Measurements from ENCODE around the gene PTPRD.

PTPRD gene

DNA sequence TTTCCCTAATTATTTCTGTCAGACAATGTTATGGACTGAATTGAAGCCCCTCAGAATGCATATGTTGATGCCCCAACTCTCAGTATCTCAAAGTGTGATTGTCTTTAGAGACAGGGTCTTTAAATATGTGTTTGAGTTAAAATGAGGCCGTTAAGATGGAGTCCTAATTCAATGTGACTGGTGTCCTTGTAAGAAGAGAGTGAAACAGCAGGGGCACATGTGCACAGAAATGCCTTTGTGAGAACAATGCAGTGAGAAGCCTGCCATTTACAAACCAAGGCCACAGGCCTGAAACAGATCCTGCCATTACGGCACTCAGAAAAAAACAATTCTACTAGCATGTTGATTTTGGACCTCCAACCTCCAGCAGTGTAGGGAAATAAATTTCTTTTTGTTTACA, 2330.3 kb downstream of the PTPRD start:
- TF ChIP-seq ZNF621 (tag by site-specific recombination; IDR thresholded peaks at IDR 0.05) (no peak), ZNF623 (tag by site-specific recombination; IDR thresholded peaks at IDR 0.05) (no peak)
- Histone ChIP-seq H3K36me3 (ENCODE audit: control insufficient read depth in 2 of 2, insufficient read depth in 1 of 2, low read length in 2 of 2) (no peaks in the 10 kb centered on the region), H3K4me3 (ENCODE audit: low read depth, low read length) (no peak overlapping the region), H3K4me1 (ENCODE audit: control insufficient read depth, insufficient read depth, low read length) (no peaks in the 10 kb centered on the region), H3K27ac (ENCODE audit: extremely low read depth, low read depth, low read length) (no peak overlapping the region), H3K9me3 (ENCODE audit: control insufficient read depth, insufficient read depth, low read depth, low read length) (no peaks in the 10 kb centered on the region)
- POLR2A ChIA-PET: no interaction called here
- CTCF ChIA-PET: no interaction called here

DNA sequence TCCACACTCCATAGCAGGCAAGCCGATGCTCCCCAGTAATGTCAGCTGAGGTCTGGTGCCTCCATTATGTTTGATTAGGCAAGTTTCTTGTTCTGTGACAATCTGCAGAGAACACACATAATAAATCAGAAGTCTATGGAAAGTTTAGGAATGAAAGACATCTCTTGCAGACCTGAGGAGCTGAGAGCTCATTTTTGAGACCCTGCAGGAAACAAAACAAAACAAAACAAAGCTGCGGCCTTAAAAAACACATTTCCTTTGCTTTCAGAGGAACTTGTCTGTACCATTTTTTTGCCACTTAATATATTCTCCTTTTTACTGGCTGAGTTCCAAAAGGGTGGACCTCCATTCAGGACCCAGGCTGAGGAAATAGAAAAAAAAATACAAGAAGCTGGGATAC, 2332.0 kb downstream of the PTPRD start:
- no peak overlapping the region for H3K27ac ChIP-seq (ENCODE audit: extremely low read depth, low read depth, low read length)
- ChIA-PET POLR2A (no interaction called here), CTCF (no interaction called here)
- no peaks in the 10 kb centered on the region for H3K4me1 ChIP-seq (ENCODE audit: control insufficient read depth, insufficient read depth, low read length)
- H3K36me3 ChIP-seq (ENCODE audit: control insufficient read depth in 2 of 2, insufficient read depth in 1 of 2, low read length in 2 of 2): no peaks in the 10 kb centered on the region
- no peak for TF ChIP-seq KLF10 (tag by site-specific recombination; IDR thresholded peaks at IDR 0.05)
- no peak for TF ChIP-seq ZNF610 (tag by site-specific recombination; IDR thresholded peaks at IDR 0.05; ENCODE audit: borderline replicate concordance)
- TF ChIP-seq ZNF292 (tag by site-specific recombination; IDR thresholded peaks at IDR 0.05; ENCODE audit: borderline replicate concordance, low read depth): no peak
- no peak overlapping the region for H3K4me3 ChIP-seq (ENCODE audit: low read depth, low read length)
- H3K9me3 ChIP-seq (ENCODE audit: control insufficient read depth, insufficient read depth, low read depth, low read length): no peaks in the 10 kb centered on the region

DNA sequence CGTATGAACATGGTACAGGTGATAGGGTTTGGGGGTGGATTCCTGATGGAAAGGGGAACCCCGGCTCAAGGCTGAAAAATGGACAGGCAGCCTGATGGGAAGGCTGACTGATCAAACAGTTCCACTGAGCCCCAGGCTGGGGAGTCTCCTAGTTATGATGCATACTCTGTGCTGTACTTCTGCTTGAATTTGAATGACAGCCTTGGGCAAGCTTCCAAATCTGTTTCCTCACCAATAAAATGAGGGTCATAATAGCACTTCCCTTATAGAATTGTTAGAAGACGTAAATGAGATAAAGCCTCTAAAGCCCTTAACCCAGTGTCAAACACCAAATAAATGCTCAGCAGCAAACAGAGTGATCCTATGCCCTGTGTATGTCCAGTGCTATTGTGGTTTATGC, 2334.8 kb downstream of the PTPRD start:
- TF ChIP-seq ZNF677 (tag by site-specific recombination; IDR thresholded peaks at IDR 0.05) (no peak), ZNF211 (tag by site-specific recombination; IDR thresholded peaks at IDR 0.05; ENCODE audit: low read depth) (no peak), ZNF16 (tag by site-specific recombination; IDR thresholded peaks at IDR 0.05; ENCODE audit: low read depth) (no peak), ZNF239 (tag by site-specific recombination; IDR thresholded peaks at IDR 0.05) (no peak), GLIS1 (tag by site-specific recombination; IDR thresholded peaks at IDR 0.05) (no peak), MZF1 (tag by site-specific recombination; IDR thresholded peaks at IDR 0.05; ENCODE audit: borderline replicate concordance) (no peak), TCF7L2 (IDR thresholded peaks at IDR 0.05; ENCODE audit: borderline replicate concordance, low read depth, low read length) (no peak)
- TF ChIP-seq, protein P1, sequence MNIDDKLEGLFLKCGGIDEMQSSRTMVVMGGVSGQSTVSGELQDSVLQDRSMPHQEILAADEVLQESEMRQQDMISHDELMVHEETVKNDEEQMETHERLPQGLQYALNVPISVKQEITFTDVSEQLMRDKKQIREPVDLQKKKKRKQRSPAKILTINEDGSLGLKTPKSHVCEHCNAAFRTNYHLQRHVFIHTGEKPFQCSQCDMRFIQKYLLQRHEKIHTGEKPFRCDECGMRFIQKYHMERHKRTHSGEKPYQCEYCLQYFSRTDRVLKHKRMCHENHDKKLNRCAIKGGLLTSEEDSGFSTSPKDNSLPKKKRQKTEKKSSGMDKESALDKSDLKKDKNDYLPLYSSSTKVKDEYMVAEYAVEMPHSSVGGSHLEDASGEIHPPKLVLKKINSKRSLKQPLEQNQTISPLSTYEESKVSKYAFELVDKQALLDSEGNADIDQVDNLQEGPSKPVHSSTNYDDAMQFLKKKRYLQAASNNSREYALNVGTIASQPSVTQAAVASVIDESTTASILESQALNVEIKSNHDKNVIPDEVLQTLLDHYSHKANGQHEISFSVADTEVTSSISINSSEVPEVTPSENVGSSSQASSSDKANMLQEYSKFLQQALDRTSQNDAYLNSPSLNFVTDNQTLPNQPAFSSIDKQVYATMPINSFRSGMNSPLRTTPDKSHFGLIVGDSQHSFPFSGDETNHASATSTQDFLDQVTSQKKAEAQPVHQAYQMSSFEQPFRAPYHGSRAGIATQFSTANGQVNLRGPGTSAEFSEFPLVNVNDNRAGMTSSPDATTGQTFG (tag by site-specific recombination; IDR thresholded peaks at IDR 0.05; ENCODE audit: borderline replicate concordance): no peak
- TF ChIP-seq, protein P2, sequence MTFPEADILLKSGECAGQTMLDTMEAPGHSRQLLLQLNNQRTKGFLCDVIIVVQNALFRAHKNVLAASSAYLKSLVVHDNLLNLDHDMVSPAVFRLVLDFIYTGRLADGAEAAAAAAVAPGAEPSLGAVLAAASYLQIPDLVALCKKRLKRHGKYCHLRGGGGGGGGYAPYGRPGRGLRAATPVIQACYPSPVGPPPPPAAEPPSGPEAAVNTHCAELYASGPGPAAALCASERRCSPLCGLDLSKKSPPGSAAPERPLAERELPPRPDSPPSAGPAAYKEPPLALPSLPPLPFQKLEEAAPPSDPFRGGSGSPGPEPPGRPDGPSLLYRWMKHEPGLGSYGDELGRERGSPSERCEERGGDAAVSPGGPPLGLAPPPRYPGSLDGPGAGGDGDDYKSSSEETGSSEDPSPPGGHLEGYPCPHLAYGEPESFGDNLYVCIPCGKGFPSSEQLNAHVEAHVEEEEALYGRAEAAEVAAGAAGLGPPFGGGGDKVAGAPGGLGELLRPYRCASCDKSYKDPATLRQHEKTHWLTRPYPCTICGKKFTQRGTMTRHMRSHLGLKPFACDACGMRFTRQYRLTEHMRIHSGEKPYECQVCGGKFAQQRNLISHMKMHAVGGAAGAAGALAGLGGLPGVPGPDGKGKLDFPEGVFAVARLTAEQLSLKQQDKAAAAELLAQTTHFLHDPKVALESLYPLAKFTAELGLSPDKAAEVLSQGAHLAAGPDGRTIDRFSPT (tag by site-specific recombination; IDR thresholded peaks at IDR 0.05): no peak
- no peaks in the 10 kb centered on the region for H3K9me3 ChIP-seq (ENCODE audit: control insufficient read depth, insufficient read depth, low read depth, low read length)
- no peaks in the 10 kb centered on the region for H3K36me3 ChIP-seq (ENCODE audit: control insufficient read depth in 2 of 2, insufficient read depth in 1 of 2, low read length in 2 of 2)
- no peak overlapping the region for H3K4me3 ChIP-seq (ENCODE audit: low read depth, low read length)
- POLR2A ChIA-PET: no interaction called here
- H3K4me1 ChIP-seq (ENCODE audit: control insufficient read depth, insufficient read depth, low read length): no peaks in the 10 kb centered on the region
- CTCF ChIA-PET: no interaction called here
- H3K27ac ChIP-seq (ENCODE audit: extremely low read depth, low read depth, low read length): no peak overlapping the region

DNA sequence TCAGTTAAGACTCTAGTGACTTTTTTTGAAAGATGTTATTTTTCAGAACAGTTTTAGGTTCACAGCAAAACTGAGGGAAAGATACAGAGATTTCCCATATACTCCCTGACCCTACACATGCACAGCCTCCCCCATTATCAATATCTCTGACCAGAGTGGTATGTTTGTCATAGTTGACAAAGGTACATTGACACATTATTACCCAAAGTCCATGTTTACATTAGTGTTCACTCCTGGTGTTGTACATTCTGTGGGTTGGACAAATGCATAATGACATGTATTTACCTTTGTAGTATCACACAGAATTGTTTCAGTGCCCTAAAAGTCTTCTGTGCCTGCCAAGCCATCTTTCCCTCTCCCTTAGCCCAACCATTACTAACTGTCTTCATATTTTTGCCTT, 2342.6 kb downstream of the PTPRD start:
- POLR2A ChIA-PET: no interaction called here
- H3K4me1 ChIP-seq (ENCODE audit: control insufficient read depth, insufficient read depth, low read length): no peaks in the 10 kb centered on the region
- CTCF ChIA-PET: no interaction called here
- H3K9me3 ChIP-seq (ENCODE audit: control insufficient read depth, insufficient read depth, low read depth, low read length): no peaks in the 10 kb centered on the region
- H3K36me3 ChIP-seq (ENCODE audit: control insufficient read depth in 2 of 2, insufficient read depth in 1 of 2, low read length in 2 of 2): no peaks in the 10 kb centered on the region
- no peak overlapping the region for H3K27ac ChIP-seq (ENCODE audit: extremely low read depth, low read depth, low read length)
- no peak overlapping the region for H3K4me3 ChIP-seq (ENCODE audit: low read depth, low read length)
- TF ChIP-seq, protein P3, sequence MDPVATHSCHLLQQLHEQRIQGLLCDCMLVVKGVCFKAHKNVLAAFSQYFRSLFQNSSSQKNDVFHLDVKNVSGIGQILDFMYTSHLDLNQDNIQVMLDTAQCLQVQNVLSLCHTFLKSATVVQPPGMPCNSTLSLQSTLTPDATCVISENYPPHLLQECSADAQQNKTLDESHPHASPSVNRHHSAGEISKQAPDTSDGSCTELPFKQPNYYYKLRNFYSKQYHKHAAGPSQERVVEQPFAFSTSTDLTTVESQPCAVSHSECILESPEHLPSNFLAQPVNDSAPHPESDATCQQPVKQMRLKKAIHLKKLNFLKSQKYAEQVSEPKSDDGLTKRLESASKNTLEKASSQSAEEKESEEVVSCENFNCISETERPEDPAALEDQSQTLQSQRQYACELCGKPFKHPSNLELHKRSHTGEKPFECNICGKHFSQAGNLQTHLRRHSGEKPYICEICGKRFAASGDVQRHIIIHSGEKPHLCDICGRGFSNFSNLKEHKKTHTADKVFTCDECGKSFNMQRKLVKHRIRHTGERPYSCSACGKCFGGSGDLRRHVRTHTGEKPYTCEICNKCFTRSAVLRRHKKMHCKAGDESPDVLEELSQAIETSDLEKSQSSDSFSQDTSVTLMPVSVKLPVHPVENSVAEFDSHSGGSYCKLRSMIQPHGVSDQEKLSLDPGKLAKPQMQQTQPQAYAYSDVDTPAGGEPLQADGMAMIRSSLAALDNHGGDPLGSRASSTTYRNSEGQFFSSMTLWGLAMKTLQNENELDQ (tag by site-specific recombination; IDR thresholded peaks at IDR 0.05; ENCODE audit: low read depth): no peak
- no peak for TF ChIP-seq ZNF660 (tag by site-specific recombination; IDR thresholded peaks at IDR 0.05)
- TF ChIP-seq, protein P4, sequence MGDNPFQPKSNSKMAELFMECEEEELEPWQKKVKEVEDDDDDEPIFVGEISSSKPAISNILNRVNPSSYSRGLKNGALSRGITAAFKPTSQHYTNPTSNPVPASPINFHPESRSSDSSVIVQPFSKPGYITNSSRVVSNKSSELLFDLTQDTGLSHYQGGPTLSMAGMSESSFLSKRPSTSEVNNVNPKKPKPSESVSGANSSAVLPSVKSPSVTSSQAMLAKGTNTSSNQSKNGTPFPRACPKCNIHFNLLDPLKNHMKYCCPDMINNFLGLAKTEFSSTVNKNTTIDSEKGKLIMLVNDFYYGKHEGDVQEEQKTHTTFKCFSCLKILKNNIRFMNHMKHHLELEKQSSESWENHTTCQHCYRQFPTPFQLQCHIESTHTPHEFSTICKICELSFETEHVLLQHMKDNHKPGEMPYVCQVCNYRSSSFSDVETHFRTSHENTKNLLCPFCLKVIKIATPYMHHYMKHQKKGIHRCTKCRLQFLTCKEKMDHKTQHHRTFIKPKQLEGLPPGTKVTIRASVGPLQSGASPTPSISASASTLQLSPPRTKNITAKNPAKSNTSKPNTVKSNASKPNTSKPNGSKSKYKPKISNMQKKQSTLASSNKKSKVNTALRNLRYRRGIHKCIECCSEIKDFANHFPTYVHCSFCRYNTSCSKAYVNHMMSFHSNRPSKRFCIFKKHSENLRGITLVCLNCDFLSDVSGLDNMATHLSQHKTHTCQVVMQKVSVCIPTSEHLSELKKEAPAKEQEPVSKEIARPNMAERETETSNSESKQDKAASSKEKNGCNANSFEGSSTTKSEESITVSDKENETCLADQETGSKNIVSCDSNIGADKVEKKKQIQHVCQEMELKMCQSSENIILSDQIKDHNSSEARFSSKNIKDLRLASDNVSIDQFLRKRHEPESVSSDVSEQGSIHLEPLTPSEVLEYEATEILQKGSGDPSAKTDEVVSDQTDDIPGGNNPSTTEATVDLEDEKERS (tag by site-specific recombination; IDR thresholded peaks at IDR 0.05): no peak
- TF ChIP-seq ZNF530 (tag by site-specific recombination; IDR thresholded peaks at IDR 0.05; ENCODE audit: low read depth): no peak
- no peak for TF ChIP-seq ZNF843 (tag by site-specific recombination; IDR thresholded peaks at IDR 0.05)
- no peak for TF ChIP-seq ZNF707 (tag by site-specific recombination; IDR thresholded peaks at IDR 0.05)
